ENCODE data around the gene WNK2.
A peak's percentile ranks its signal among the peaks of the same experiment; 100 is the strongest.

The WNK2 gene

DNA sequence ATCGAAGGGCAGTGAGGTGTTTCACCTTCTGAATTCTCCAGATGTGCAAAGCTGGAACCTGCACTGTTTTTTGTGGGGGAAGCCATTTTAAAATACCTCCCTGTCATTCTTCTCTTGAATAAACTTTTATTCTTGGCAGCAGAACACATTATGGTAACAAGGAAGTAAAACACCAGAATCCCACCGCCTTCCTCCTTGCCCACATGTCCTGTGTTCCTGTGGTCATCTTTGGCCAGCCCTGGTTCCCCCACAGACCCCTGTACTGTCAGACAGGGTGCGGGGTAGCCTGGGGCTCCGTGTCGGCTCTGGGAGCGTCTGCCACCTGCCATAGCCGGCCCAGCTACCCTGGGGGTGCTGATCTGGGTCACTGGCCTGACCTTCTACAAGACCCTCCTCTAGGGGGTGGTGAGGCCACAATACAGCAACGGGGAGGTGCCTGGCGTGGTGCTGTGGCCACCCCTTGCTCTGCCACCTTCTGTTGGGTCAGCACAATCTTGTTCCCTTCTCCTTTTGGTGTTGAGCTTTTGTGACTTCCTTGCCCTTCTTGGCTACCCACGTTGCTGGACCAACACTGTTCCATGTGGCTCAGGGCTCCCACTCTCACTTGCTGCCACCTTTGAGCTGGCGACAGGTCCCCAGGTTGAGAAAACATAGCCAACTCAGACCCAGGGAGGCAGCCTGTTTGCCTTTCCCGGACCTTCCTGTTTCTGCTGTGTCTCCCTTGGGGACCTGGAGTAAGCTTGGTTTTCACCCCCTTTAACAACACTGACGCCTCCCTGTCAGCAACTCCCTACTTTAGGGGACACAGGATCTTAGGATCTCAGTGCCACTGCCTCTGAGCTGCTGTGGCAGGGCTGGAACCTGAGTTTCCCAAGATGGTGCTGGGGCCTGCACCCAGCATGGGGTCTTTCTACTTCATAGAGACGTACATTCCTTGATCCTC, 4.8 kb downstream of the WNK2 start:
- Histone ChIP-seq H3K18ac (ENCODE audit: low read depth in 1 of 2, low read length in 2 of 2) (no peak overlapping the region), H3K14ac (ENCODE audit: low read length in 2 of 2) (no peak overlapping the region), H3K4me2 (ENCODE audit: low read length, poor library complexity, severe bottlenecking) (no peak overlapping the region), H4K8ac (ENCODE audit: low read length) (no peak overlapping the region), H3K4me3 (ENCODE audit: insufficient read depth in 1 of 2, low read depth in 1 of 2, low read length in 2 of 2) (no peak overlapping the region), H2BK5ac (ENCODE audit: low read depth, low read length, poor library complexity, severe bottlenecking) (no peak overlapping the region), H3K9me3 (ENCODE audit: control insufficient read depth, low read length) (no peaks in the 10 kb centered on the region), H2AFZ (ENCODE audit: low read depth, low read length) (no peak overlapping the region), H2AK5ac (ENCODE audit: low read length, severe bottlenecking) (no peak overlapping the region), H3K27ac (ENCODE audit: low read length, poor library complexity, severe bottlenecking) (no peak overlapping the region), H2BK15ac (ENCODE audit: low read depth, poor library complexity, severe bottlenecking) (no peak overlapping the region), H3K23ac (ENCODE audit: low read length in 2 of 2) (no peak overlapping the region), H3K36me3 (ENCODE audit: control insufficient read depth in 1 of 2, insufficient read depth in 2 of 2, low read depth in 1 of 2, low read length in 2 of 2) (no peaks in the 10 kb centered on the region), H3K4ac (ENCODE audit: low read depth in 1 of 2, low read length in 2 of 2) (no peak overlapping the region), H3K4me1 (ENCODE audit: control insufficient read depth, insufficient read depth, low read depth, low read length) (peaks cover 14% of the 10 kb centered on the region), H2BK12ac (ENCODE audit: low read length in 2 of 2) (no peak overlapping the region), H4K91ac (ENCODE audit: low read length) (no peak overlapping the region), H2BK120ac (ENCODE audit: low read depth, low read length) (no peak overlapping the region), H3K79me1 (replicated peaks; ENCODE audit: low read length, poor library complexity, severe bottlenecking) (no peaks in the 10 kb centered on the region), H3K27me3 (ENCODE audit: control insufficient read depth in 1 of 2, insufficient read depth in 1 of 2, low read length in 2 of 2) (peaks cover 48 to 58% of the 10 kb centered on the region in 2 experiments), H3K9ac (ENCODE audit: low read length) (no peak overlapping the region)
- no peak for DNase-seq
- WGBS = 85% methylated on average over 13 of the region's 14 CpGs

DNA sequence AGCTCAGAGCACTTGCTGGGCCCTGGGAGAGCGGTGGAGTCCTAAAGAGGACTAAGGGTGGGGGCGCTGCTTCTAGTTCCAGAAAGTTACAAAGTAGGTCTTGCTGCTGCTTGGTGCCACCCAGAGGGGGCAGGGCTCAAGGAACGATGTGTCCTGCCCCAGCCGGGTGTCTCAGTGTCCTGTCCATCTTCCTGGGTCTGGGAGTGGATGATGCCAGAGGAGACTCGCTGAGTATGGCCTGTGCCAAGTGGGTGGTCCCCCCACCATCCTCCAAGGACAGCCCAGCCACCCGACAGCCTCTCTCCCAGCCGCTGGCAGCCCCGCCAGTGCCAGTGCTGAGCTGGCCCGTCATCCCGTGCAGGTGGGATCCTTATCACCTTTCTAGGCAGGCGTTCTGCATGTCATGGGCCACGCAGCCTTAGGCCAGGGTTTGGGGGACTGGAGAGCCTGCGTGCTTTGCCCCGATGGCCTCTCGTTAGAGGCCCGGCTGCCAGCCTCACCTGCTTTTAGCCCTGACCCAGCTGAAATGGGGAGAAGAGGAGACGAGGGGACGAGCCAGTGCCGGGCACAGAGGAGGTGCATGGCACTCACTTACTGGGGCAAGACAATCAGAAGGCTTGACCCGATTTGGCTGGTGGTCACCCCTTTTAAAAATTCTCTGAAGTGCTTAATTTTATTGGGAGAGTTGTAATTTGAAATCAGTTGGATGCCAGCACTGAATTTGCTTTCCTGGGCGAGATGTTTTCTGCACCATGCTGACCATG, 5.6 kb downstream of the WNK2 start:
- no peak overlapping the region for H3K4ac ChIP-seq (ENCODE audit: low read depth in 1 of 2, low read length in 2 of 2)
- H2AK5ac ChIP-seq (ENCODE audit: low read length, severe bottlenecking) = no peak overlapping the region
- H3K9ac ChIP-seq (ENCODE audit: low read length) = no peak overlapping the region
- no peak overlapping the region for H3K27ac ChIP-seq (ENCODE audit: low read length, poor library complexity, severe bottlenecking)
- H3K9me3 ChIP-seq (ENCODE audit: control insufficient read depth, low read length) = no peaks in the 10 kb centered on the region
- no peak overlapping the region for H4K8ac ChIP-seq (ENCODE audit: low read length)
- H2BK5ac ChIP-seq (ENCODE audit: low read depth, low read length, poor library complexity, severe bottlenecking) = no peak overlapping the region
- peak overlapping the region in 1 of 2 experiments; percentile 26 for H3K14ac ChIP-seq (ENCODE audit: low read length in 2 of 2)
- 87% methylated on average over 20 of the region's 21 CpGs for WGBS
- no peak overlapping the region for H3K4me2 ChIP-seq (ENCODE audit: low read length, poor library complexity, severe bottlenecking)
- H3K27me3 ChIP-seq (ENCODE audit: control insufficient read depth in 1 of 2, insufficient read depth in 1 of 2, low read length in 2 of 2) = peaks cover 44 to 63% of the 10 kb centered on the region in 2 experiments
- no peak overlapping the region for H2BK12ac ChIP-seq (ENCODE audit: low read length in 2 of 2)
- no peak overlapping the region for H3K4me3 ChIP-seq (ENCODE audit: insufficient read depth in 1 of 2, low read depth in 1 of 2, low read length in 2 of 2)
- no peak overlapping the region for H3K23ac ChIP-seq (ENCODE audit: low read length in 2 of 2)
- no peak overlapping the region for H2AFZ ChIP-seq (ENCODE audit: low read depth, low read length)
- H3K79me1 ChIP-seq (replicated peaks; ENCODE audit: low read length, poor library complexity, severe bottlenecking) = no peaks in the 10 kb centered on the region
- H4K91ac ChIP-seq (ENCODE audit: low read length) = no peak overlapping the region
- H2BK120ac ChIP-seq (ENCODE audit: low read depth, low read length) = no peak overlapping the region
- no peak overlapping the region for H2BK15ac ChIP-seq (ENCODE audit: low read depth, poor library complexity, severe bottlenecking)
- no peak overlapping the region for H3K18ac ChIP-seq (ENCODE audit: low read depth in 1 of 2, low read length in 2 of 2)
- peaks cover 6% of the 10 kb centered on the region for H3K4me1 ChIP-seq (ENCODE audit: control insufficient read depth, insufficient read depth, low read depth, low read length)
- no peaks in the 10 kb centered on the region for H3K36me3 ChIP-seq (ENCODE audit: control insufficient read depth in 1 of 2, insufficient read depth in 2 of 2, low read depth in 1 of 2, low read length in 2 of 2)
- no peak for DNase-seq

DNA sequence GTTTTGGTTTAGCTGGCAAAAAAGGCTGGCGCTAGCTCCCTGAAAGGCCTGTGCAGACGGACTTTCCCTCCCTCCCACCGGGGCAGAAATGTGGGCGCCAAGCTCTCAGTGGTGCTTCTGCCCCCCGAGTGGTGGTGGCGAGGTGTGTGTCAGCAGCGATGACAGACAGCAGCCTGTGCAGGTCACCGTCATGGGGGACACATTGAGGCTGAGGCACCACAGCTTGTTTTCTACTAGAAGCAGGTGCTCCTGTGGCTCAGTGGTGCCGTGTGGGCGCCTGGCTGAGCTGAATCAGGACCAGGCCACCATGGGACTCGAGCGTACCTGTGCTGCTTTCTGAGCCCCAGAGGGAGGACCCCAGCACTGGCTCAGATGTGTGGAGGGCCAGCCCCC, 6.2 kb downstream of the WNK2 start:
- peaks cover 44 to 67% of the 10 kb centered on the region in 2 experiments for H3K27me3 ChIP-seq (ENCODE audit: control insufficient read depth in 1 of 2, insufficient read depth in 1 of 2, low read length in 2 of 2)
- H3K4me3 ChIP-seq (ENCODE audit: insufficient read depth in 1 of 2, low read depth in 1 of 2, low read length in 2 of 2) = no peak overlapping the region
- no peak overlapping the region for H2BK15ac ChIP-seq (ENCODE audit: low read depth, poor library complexity, severe bottlenecking)
- H2AFZ ChIP-seq (ENCODE audit: low read depth, low read length) = no peak overlapping the region
- H2BK12ac ChIP-seq (ENCODE audit: low read length in 2 of 2) = no peak overlapping the region
- no peak overlapping the region for H4K91ac ChIP-seq (ENCODE audit: low read length)
- no peaks in the 10 kb centered on the region for H3K9me3 ChIP-seq (ENCODE audit: control insufficient read depth, low read length)
- H3K79me1 ChIP-seq (replicated peaks; ENCODE audit: low read length, poor library complexity, severe bottlenecking) = no peaks in the 10 kb centered on the region
- H2BK5ac ChIP-seq (ENCODE audit: low read depth, low read length, poor library complexity, severe bottlenecking) = no peak overlapping the region
- no peak overlapping the region for H3K4ac ChIP-seq (ENCODE audit: low read depth in 1 of 2, low read length in 2 of 2)
- no peak overlapping the region for H3K9ac ChIP-seq (ENCODE audit: low read length)
- H2AK5ac ChIP-seq (ENCODE audit: low read length, severe bottlenecking) = no peak overlapping the region
- H3K14ac ChIP-seq (ENCODE audit: low read length in 2 of 2) = no peak overlapping the region
- no peak overlapping the region for H3K27ac ChIP-seq (ENCODE audit: low read length, poor library complexity, severe bottlenecking)
- no peak overlapping the region for H3K18ac ChIP-seq (ENCODE audit: low read depth in 1 of 2, low read length in 2 of 2)
- H3K4me1 ChIP-seq (ENCODE audit: control insufficient read depth, insufficient read depth, low read depth, low read length) = peaks cover 2% of the 10 kb centered on the region
- H3K4me2 ChIP-seq (ENCODE audit: low read length, poor library complexity, severe bottlenecking) = no peak overlapping the region
- H3K23ac ChIP-seq (ENCODE audit: low read length in 2 of 2) = no peak overlapping the region
- no peak overlapping the region for H2BK120ac ChIP-seq (ENCODE audit: low read depth, low read length)
- 71% methylated on average over 12 of the region's 12 CpGs for whole genome bisulfite sequencing
- no peak overlapping the region for H4K8ac ChIP-seq (ENCODE audit: low read length)
- DNase-seq = no peak
- no peaks in the 10 kb centered on the region for H3K36me3 ChIP-seq (ENCODE audit: control insufficient read depth in 1 of 2, insufficient read depth in 2 of 2, low read depth in 1 of 2, low read length in 2 of 2)

DNA sequence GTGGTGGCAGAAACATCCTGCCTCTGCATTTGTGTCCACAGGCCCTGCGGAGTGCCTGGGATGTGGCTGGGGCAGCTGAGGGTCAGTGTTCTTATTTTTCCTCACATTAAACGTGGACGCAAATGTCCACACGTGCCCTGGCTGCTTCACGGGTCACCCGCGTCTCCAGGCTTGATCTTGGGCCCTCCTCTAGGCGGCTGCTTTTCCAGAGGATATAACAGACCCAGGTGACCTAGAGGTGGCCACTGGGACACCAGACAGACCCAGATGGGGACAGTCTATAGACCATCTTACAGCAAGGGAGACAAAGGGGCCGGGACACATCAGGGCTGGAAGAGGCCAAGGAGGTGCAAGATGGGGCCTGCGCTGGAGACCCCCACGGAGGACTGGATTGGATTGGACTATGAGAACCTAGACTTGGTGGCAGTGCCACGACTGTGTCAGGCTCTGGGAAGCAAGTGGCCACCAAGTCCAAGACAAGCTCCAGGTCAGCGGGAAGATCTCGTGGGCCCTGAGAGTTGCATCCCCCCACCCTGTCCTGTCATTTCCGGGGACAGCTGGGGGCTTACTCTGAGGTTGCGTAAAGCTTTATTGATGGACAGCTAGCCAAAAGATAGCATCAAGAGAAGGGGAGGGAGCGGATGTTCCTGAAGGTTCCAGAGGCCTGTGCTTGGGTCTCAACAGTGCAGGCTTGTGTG, 6.9 kb downstream of the WNK2 start:
- 89% methylated on average over 17 of the region's 17 CpGs for WGBS
- H3K36me3 ChIP-seq (ENCODE audit: control insufficient read depth in 1 of 2, insufficient read depth in 2 of 2, low read depth in 1 of 2, low read length in 2 of 2) = no peaks in the 10 kb centered on the region
- H3K4me3 ChIP-seq (ENCODE audit: insufficient read depth in 1 of 2, low read depth in 1 of 2, low read length in 2 of 2) = no peak overlapping the region
- no peak overlapping the region for H3K23ac ChIP-seq (ENCODE audit: low read length in 2 of 2)
- no peak overlapping the region for H3K18ac ChIP-seq (ENCODE audit: low read depth in 1 of 2, low read length in 2 of 2)
- H2BK15ac ChIP-seq (ENCODE audit: low read depth, poor library complexity, severe bottlenecking) = no peak overlapping the region
- H3K9me3 ChIP-seq (ENCODE audit: control insufficient read depth, low read length) = no peaks in the 10 kb centered on the region
- H2AFZ ChIP-seq (ENCODE audit: low read depth, low read length) = no peak overlapping the region
- no peak overlapping the region for H3K9ac ChIP-seq (ENCODE audit: low read length)
- H2AK5ac ChIP-seq (ENCODE audit: low read length, severe bottlenecking) = no peak overlapping the region
- no peak overlapping the region for H4K8ac ChIP-seq (ENCODE audit: low read length)
- no peaks in the 10 kb centered on the region for H3K79me1 ChIP-seq (replicated peaks; ENCODE audit: low read length, poor library complexity, severe bottlenecking)
- no peak overlapping the region for H3K14ac ChIP-seq (ENCODE audit: low read length in 2 of 2)
- no peak overlapping the region for H3K27ac ChIP-seq (ENCODE audit: low read length, poor library complexity, severe bottlenecking)
- no peak overlapping the region for H3K4me2 ChIP-seq (ENCODE audit: low read length, poor library complexity, severe bottlenecking)
- no peak overlapping the region for H2BK120ac ChIP-seq (ENCODE audit: low read depth, low read length)
- H2BK12ac ChIP-seq (ENCODE audit: low read length in 2 of 2) = no peak overlapping the region
- no peaks in the 10 kb centered on the region for H3K4me1 ChIP-seq (ENCODE audit: control insufficient read depth, insufficient read depth, low read depth, low read length)
- H3K27me3 ChIP-seq (ENCODE audit: control insufficient read depth in 1 of 2, insufficient read depth in 1 of 2, low read length in 2 of 2) = peaks cover 37 to 61% of the 10 kb centered on the region in 2 experiments
- H4K91ac ChIP-seq (ENCODE audit: low read length) = no peak overlapping the region
- no peak for DNase-seq
- no peak overlapping the region for H2BK5ac ChIP-seq (ENCODE audit: low read depth, low read length, poor library complexity, severe bottlenecking)
- no peak overlapping the region for H3K4ac ChIP-seq (ENCODE audit: low read depth in 1 of 2, low read length in 2 of 2)
